CD4-positive, alpha-beta memory T cell (primary cell): Measurements from ENCODE around the gene STXBP4. TPM values are rescaled to one million over a fixed set of nuclear protein-coding genes. Genes with fewer than 3 reads are reported as not detected.

Experiments used
- CTCF ChIA-PET: fragments of 350-600 bp; sonication (Branson Sonifier 250); formaldehyde crosslinking; loops from one replicate; lab custom pipeline; 2021; ENCODE audit warnings: inconsistent platforms; ENCODE audit not compliant: partially characterized antibody; lab: Charles Lee
- POLR2A ChIA-PET: fragments of 350-600 bp; sonication (Branson Sonifier 250); formaldehyde crosslinking; loops from one replicate; lab custom pipeline; 2021; ENCODE audit not compliant: partially characterized antibody; lab: Charles Lee
- DNase-seq, 5 donors: peaks; one replicate each; pipeline versions ENCODE4 v3.0.0 to v3.0.0-alpha.2; 2020 to 2022; ENCODE audit warnings: mixed read lengths in 1 of 5
- H3K27ac ChIP-seq: one replicate; pipeline ENCODE4 v1.7.0; 2013; ENCODE audit warnings: low read depth, low read length
- H3K27me3 ChIP-seq: 2 replicates; pipeline ENCODE4 v1.7.0; 2013; ENCODE audit warnings: mild to moderate bottlenecking, low read length, moderate library complexity; ENCODE audit not compliant: insufficient read depth
- H3K36me3 ChIP-seq: 2 replicates; pipeline ENCODE4 v1.7.0; 2013; ENCODE audit warnings: mild to moderate bottlenecking, low read length, moderate library complexity; ENCODE audit not compliant: insufficient read depth
- H3K4me1 ChIP-seq: 2 replicates; pipeline ENCODE4 v1.7.0; 2013; ENCODE audit warnings: mild to moderate bottlenecking, low read length, moderate library complexity; ENCODE audit not compliant: insufficient read depth
- H3K4me3 ChIP-seq, 2 donors: one replicate each; pipeline ENCODE4 v1.7.0; 2013; ENCODE audit warnings: low read length in 2 of 2, mild to moderate bottlenecking in 1 of 2
- H3K9me3 ChIP-seq, 2 donors: one replicate each; pipeline ENCODE4 v1.7.0; 2013; ENCODE audit warnings: low read length in 2 of 2, control low read depth in 1 of 2; ENCODE audit not compliant: control insufficient read depth in 1 of 2
- H3K27ac Mint-ChIP-seq, 7 donors: one replicate each; pipeline ENCODE4 v1.8.0; 2020 to 2021; ENCODE audit warnings: mixed read lengths in 7 of 7, mild to moderate bottlenecking in 6 of 7, inconsistent platforms in 3 of 7, moderate library complexity in 3 of 7
- H3K27me3 Mint-ChIP-seq, 2 donors: one replicate each; pipeline ENCODE4 v1.8.0; 2020 to 2021; ENCODE audit warnings: mixed read lengths in 2 of 2
- H3K36me3 Mint-ChIP-seq, 2 donors: one replicate each; pipeline ENCODE4 v1.8.0; 2020 to 2021; ENCODE audit warnings: mixed read lengths in 2 of 2, inconsistent platforms in 1 of 2, mild to moderate bottlenecking in 1 of 2
- H3K4me1 Mint-ChIP-seq, 4 donors: one replicate each; pipeline ENCODE4 v1.8.0; 2020 to 2021; ENCODE audit warnings: mixed read lengths in 4 of 4, mild to moderate bottlenecking in 1 of 4
- H3K4me3 Mint-ChIP-seq, 8 donors: one replicate each; pipeline ENCODE4 v1.8.0; 2020 to 2021; ENCODE audit warnings: mixed read lengths in 8 of 8, mild to moderate bottlenecking in 7 of 8, moderate library complexity in 6 of 8, inconsistent platforms in 3 of 8
- H3K9me3 Mint-ChIP-seq, 8 donors: one replicate each; pipeline ENCODE4 v1.8.0; 2020 to 2021; ENCODE audit warnings: mixed read lengths in 8 of 8, mild to moderate bottlenecking in 5 of 8, inconsistent platforms in 3 of 8, moderate library complexity in 1 of 8
- intact Hi-C: fragments of 100-400 bp; cut with micrococcal nuclease; formaldehyde crosslinking; loops from one replicate; pipeline ENCODE4 v1.15.1; 2023
- polyA plus RNA-seq, 2 donors: library from polyadenylated mRNA; unstranded; fragments of 300-500 nt; fragmentation: Illumina TruSeq; gene quantifications; one replicate each; pipeline ENCODE4 v1.2.3, GENCODE V29; 2021
- total RNA-seq, 2 experiments: library from RNA; stranded (reverse); gene quantifications; one replicate each; pipeline ENCODE4 v1.2.3, GENCODE V29; 2021

Gene STXBP4
- total and polyA plus RNA-seq, 4 experiments from 2014 or later, result 1.5 to 12.8 (median 7.3) TPM

DNA sequence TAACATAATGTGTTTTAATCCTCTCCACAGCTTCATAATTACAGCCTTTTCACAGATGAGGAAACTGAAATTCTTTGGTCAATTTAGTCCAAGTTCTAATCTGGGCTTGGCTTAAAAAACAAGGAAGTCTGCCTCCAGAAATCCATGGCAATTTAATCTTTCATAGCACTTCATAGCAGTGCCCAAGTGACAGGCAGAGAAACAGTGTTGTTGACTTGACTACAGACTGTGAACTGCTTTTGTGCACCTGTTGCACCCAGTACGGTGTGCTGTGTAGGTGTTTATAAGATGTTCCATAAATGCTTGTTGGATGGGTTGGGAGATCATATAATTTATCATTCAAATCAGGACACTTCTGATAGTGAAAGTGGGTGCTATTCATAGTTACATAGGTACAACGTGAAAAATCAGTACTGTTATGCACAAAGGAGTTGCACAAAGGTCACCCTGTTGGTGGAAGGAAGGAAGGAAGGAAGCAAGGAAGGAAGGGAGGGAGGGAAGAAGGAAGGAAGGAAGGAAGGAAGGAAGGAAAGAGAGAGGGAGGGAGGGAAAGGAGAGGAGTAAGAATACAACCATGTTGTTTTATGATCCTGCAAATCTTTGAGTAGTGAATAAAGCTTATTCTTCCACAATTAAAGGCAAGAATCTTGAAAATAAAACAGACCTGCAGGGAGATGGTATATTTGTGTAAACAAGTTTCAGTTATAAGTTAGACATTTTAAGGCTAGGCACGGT is 239.7 kb downstream of the STXBP4 start:
- H3K27me3 Mint-ChIP-seq, result peaks cover 0 to 1% of the 10 kb centered on the region in 2 donors
- DNase-seq, result no peak
- H3K27ac Mint-ChIP-seq, result peak overlapping the region in 2 of 7 donors; percentile 6 to 35
- Histone ChIP-seq H3K4me3 (no peak overlapping the region), H3K4me1 (no peaks in the 10 kb centered on the region), H3K27me3 (no peaks in the 10 kb centered on the region), H3K9me3 (no peaks in the 10 kb centered on the region), H3K27ac (no peak overlapping the region), H3K36me3 (no peaks in the 10 kb centered on the region)
- ChIA-PET POLR2A (no interaction called here), CTCF (no interaction called here)
- no peak overlapping the region for H3K4me3 Mint-ChIP-seq
- H3K4me1 Mint-ChIP-seq, result peaks cover 0 to 6% (median 4%) of the 10 kb centered on the region in 4 donors
- intact Hi-C loops, result no loop called here
- peaks cover 0 to 11% (median 7%) of the 10 kb centered on the region in 8 donors for H3K9me3 Mint-ChIP-seq
- H3K36me3 Mint-ChIP-seq, result peaks cover 0 to 4% of the 10 kb centered on the region in 2 donors

GRCh38 chr17:55210292-55210691 is 241.7 kb downstream of the STXBP4 start:
- H3K36me3 Mint-ChIP-seq, result peaks cover 0 to 4% of the 10 kb centered on the region in 2 donors
- no peak overlapping the region for H3K4me3 ChIP-seq
- H3K27me3 Mint-ChIP-seq, result no peaks in the 10 kb centered on the region
- H3K4me3 Mint-ChIP-seq, result no peak overlapping the region
- H3K9me3 ChIP-seq, result no peaks in the 10 kb centered on the region
- ChIA-PET POLR2A (no interaction called here), CTCF (no interaction called here)
- no peak overlapping the region for H3K27ac Mint-ChIP-seq
- no peak overlapping the region for H3K27ac ChIP-seq
- peaks cover 0 to 6% (median 4%) of the 10 kb centered on the region in 4 donors for H3K4me1 Mint-ChIP-seq
- H3K27me3 ChIP-seq, result no peaks in the 10 kb centered on the region
- no peaks in the 10 kb centered on the region for H3K4me1 ChIP-seq
- no peak for DNase-seq
- intact Hi-C loops, result no loop called here
- no peaks in the 10 kb centered on the region for H3K36me3 ChIP-seq
- H3K9me3 Mint-ChIP-seq, result no peaks in the 10 kb centered on the region

DNA sequence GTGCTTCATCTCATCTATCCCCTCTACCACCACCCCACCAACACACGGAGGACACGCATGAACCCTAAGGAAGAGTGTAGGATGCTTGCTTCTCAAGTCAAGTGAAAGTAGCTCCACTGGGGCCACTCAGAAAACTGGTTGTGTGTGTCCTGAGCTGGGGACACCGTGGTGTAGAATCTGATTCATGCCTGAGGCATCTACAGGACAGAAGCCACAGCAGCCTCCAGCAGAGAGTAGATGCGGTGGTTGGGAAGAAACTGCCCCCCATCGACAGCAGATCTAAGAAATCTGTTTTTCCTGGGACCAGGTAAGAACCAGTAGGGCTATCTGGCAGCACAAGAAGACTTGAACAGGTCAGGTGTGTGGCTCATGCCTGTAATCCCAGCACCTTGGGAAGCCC is 244.3 kb downstream of the STXBP4 start:
- no peak for DNase-seq
- H3K9me3 ChIP-seq, result no peaks in the 10 kb centered on the region
- Mint-ChIP-seq H3K27ac (no peak overlapping the region), H3K9me3 (no peaks in the 10 kb centered on the region), H3K4me1 (peaks cover 0 to 11% (median 7%) of the 10 kb centered on the region in 4 donors), H3K4me3 (no peak overlapping the region), H3K36me3 (no peaks in the 10 kb centered on the region), H3K27me3 (peaks cover 0 to 2% of the 10 kb centered on the region in 2 donors)
- H3K4me1 ChIP-seq, result no peaks in the 10 kb centered on the region
- no peak overlapping the region for H3K27ac ChIP-seq
- no peaks in the 10 kb centered on the region for H3K27me3 ChIP-seq
- intact Hi-C loops, result no loop called here
- ChIA-PET CTCF (interaction anchor here (1.4 kb wide), 1 partner anchor 10 kb away, joined by 4 read pairs; no protein-coding TSS in a partner anchor), POLR2A (no interaction called here)
- H3K36me3 ChIP-seq, result no peaks in the 10 kb centered on the region
- H3K4me3 ChIP-seq, result no peak overlapping the region

GRCh38 chr17:55215711-55216110 is 247.1 kb downstream of the STXBP4 start:
- H3K27me3 Mint-ChIP-seq, result peaks cover 0 to 3% of the 10 kb centered on the region in 2 donors
- H3K27ac ChIP-seq, result no peak overlapping the region
- no peaks in the 10 kb centered on the region for H3K36me3 Mint-ChIP-seq
- no peaks in the 10 kb centered on the region for H3K36me3 ChIP-seq
- H3K9me3 Mint-ChIP-seq, result peaks cover 0 to 2% (median 0%) of the 10 kb centered on the region in 8 donors
- intact Hi-C loops, result no loop called here
- CTCF ChIA-PET, result interaction anchor here (1.9 kb wide), 1 partner anchor 10 kb away, joined by 5 read pairs; no protein-coding TSS in a partner anchor
- no peak for DNase-seq
- H3K4me3 Mint-ChIP-seq, result no peak overlapping the region
- H3K4me1 Mint-ChIP-seq, result peaks cover 0 to 6% (median 3%) of the 10 kb centered on the region in 4 donors
- POLR2A ChIA-PET, result no interaction called here
- H3K4me3 ChIP-seq, result no peak overlapping the region
- no peaks in the 10 kb centered on the region for H3K9me3 ChIP-seq
- no peak overlapping the region for H3K27ac Mint-ChIP-seq
- no peaks in the 10 kb centered on the region for H3K4me1 ChIP-seq
- H3K27me3 ChIP-seq, result no peaks in the 10 kb centered on the region

GRCh38 chr17:55216888-55217287 is 248.3 kb downstream of the STXBP4 start:
- ChIA-PET POLR2A (no interaction called here), CTCF (interaction anchor here (1.9 kb wide), 1 partner anchor 8 kb away, joined by 5 read pairs; no protein-coding TSS in a partner anchor)
- Mint-ChIP-seq H3K4me1 (peaks cover 0 to 6% (median 3%) of the 10 kb centered on the region in 4 donors), H3K27me3 (peaks cover 0 to 4% of the 10 kb centered on the region in 2 donors), H3K27ac (peak overlapping the region in 1 of 7 donors; percentile 60), H3K36me3 (peaks cover 0 to 3% of the 10 kb centered on the region in 2 donors), H3K4me3 (no peak overlapping the region), H3K9me3 (peaks cover 0 to 2% (median 0%) of the 10 kb centered on the region in 8 donors)
- intact Hi-C loops, result no loop called here
- Histone ChIP-seq H3K27ac (no peak overlapping the region), H3K4me3 (no peak overlapping the region), H3K9me3 (no peaks in the 10 kb centered on the region), H3K4me1 (no peaks in the 10 kb centered on the region), H3K27me3 (no peaks in the 10 kb centered on the region), H3K36me3 (no peaks in the 10 kb centered on the region)
- DNase-seq, result no peak

DNA sequence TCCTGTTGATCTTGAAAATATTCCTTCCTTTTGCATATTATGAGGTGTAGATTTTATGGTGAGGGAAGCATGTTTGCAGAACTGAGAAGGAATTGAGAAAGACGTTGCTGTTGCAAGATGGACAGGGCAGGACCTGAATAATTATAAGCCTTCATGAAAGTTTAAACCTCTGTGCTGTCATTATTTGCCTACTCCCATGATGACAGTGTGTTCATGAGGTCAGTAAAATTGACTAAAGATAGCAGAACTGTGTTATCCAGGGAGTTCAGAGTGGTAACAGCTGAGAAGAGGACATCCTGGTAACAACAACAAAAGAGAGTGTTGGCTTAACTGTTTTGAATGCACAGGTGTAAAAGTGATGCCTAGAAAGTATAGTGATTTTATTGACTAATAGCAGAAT is 250.9 kb downstream of the STXBP4 start:
- H3K4me1 ChIP-seq, result no peaks in the 10 kb centered on the region
- ChIA-PET POLR2A (no interaction called here), CTCF (interaction anchor here (1.0 kb wide), 1 partner anchor 227 kb away, joined by 4 read pairs; no protein-coding TSS in a partner anchor)
- H3K27ac Mint-ChIP-seq, result no peak overlapping the region
- no peaks in the 10 kb centered on the region for H3K27me3 ChIP-seq
- H3K36me3 ChIP-seq, result no peaks in the 10 kb centered on the region
- H3K9me3 Mint-ChIP-seq, result peaks cover 0 to 2% (median 0%) of the 10 kb centered on the region in 8 donors
- H3K4me3 Mint-ChIP-seq, result no peak overlapping the region
- H3K36me3 Mint-ChIP-seq, result peaks cover 0 to 3% of the 10 kb centered on the region in 2 donors
- intact Hi-C loops, result no loop called here
- H3K9me3 ChIP-seq, result no peaks in the 10 kb centered on the region
- no peak overlapping the region for H3K4me3 ChIP-seq
- no peak overlapping the region for H3K27ac ChIP-seq
- peaks cover 0 to 6% of the 10 kb centered on the region in 2 donors for H3K27me3 Mint-ChIP-seq
- peaks cover 0 to 6% (median 3%) of the 10 kb centered on the region in 4 donors for H3K4me1 Mint-ChIP-seq
- no peak for DNase-seq

- CTCF ChIA-PET, result no interaction called here
- Histone ChIP-seq H3K27me3 (no peaks in the 10 kb centered on the region), H3K4me3 (no peak overlapping the region), H3K4me1 (no peaks in the 10 kb centered on the region), H3K9me3 (no peaks in the 10 kb centered on the region), H3K27ac (no peak overlapping the region), H3K36me3 (no peaks in the 10 kb centered on the region)
- Mint-ChIP-seq H3K9me3 (peaks cover 0 to 2% (median 0%) of the 10 kb centered on the region in 8 donors), H3K4me1 (peaks cover 0 to 6% (median 3%) of the 10 kb centered on the region in 4 donors), H3K4me3 (no peak overlapping the region), H3K36me3 (peaks cover 0 to 3% of the 10 kb centered on the region in 2 donors), H3K27me3 (peaks cover 0 to 6% of the 10 kb centered on the region in 2 donors), H3K27ac (no peak overlapping the region)
- intact Hi-C loops, result no loop called here
- DNase-seq, result no peak
- POLR2A ChIA-PET, result no interaction called here
Measured at GRCh38 chr17:55219934-55220333, 251.4 kb downstream of the STXBP4 start.
